PFSK-1 (cell line): Measurements from ENCODE around the gene APBB2.

ENCODE experiments used
- FOXP2 ChIP-seq: optimal IDR thresholded peaks from 2 replicates; pipeline ENCODE3; 2011; ENCODE audit warnings: borderline replicate concordance, control low read depth, inconsistent platforms; ENCODE audit not compliant: insufficient read depth; ENCODE audit errors: extremely low read length, extremely low read depth
- POLR2AphosphoS5 ChIP-seq: IDR thresholded peaks from 2 replicates; pipeline ENCODE4 v1.6.1; 2012; ENCODE audit warnings: low read depth, mild to moderate bottlenecking, control low read depth, low read length, moderate library complexity

- TF ChIP-seq FOXP2, result no peak
- no peak for TF ChIP-seq POLR2AphosphoS5
Measured at GRCh38 chr4:40864531-40864930, 349.8 kb downstream of the APBB2 start.
